ENCODE data around the gene CHD2. TPM values are rescaled to one million over a fixed set of nuclear protein-coding genes. Genes with fewer than 3 reads are reported as not detected.

CHD2 gene
- total RNA-seq, 1 experiment from 2014 or later = 63.3 TPM

DNA sequence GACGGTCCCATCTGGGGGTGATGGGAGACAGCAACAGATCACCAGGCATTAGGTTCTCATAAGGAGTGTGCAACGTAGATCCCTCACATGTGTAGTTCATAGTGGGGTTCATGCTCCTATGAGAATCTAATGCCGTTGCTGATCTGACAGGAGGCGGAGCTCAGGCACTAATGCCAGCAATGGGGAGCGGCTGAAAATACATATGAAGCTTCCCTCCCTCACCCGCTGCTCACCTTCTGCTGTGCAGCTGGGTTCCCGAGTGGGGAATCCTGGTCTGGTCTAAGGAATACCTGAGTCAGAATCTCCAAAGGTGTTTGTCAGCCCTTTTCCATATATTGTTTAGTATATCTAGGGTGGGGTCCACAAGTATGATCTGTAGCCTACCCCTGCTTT, 52.3 kb downstream of the CHD2 start:
- Histone ChIP-seq H3K4me1 (ENCODE audit: insufficient read depth, low read length) (no peaks in the 10 kb centered on the region), H2BK15ac (ENCODE audit: low read depth, low read length) (no peak overlapping the region), H3K4ac (ENCODE audit: low read depth, low read length) (no peak overlapping the region), H3K9me3 (ENCODE audit: control insufficient read depth, low read depth, low read length) (peaks cover 22% of the 10 kb centered on the region), H3K14ac (ENCODE audit: insufficient read depth, low read length) (no peak overlapping the region), H3K9ac (ENCODE audit: extremely low read depth, insufficient read length, low read length) (no peak overlapping the region), H3K4me2 (ENCODE audit: insufficient read depth, insufficient read length, low read length) (no peak overlapping the region), H2AFZ (ENCODE audit: low read length) (no peak overlapping the region), H3K27me3 (ENCODE audit: insufficient read depth, low read length) (no peaks in the 10 kb centered on the region), H2BK120ac (ENCODE audit: low read depth, low read length, poor library complexity, severe bottlenecking) (no peak overlapping the region), H3K79me1 (ENCODE audit: insufficient read depth, low read depth, low read length, poor library complexity, severe bottlenecking) (no peaks in the 10 kb centered on the region), H3K18ac (ENCODE audit: insufficient read length, low read depth, low read length) (no peak overlapping the region), H3K23me2 (ENCODE audit: insufficient read length, low read depth, low read length, poor library complexity, severe bottlenecking) (no peaks in the 10 kb centered on the region), H2AK5ac (ENCODE audit: insufficient read length, low read length) (no peak overlapping the region), H3K27ac (ENCODE audit: insufficient read length, low read depth, low read length) (no peak overlapping the region), H2BK12ac (ENCODE audit: insufficient read length, low read depth, low read length) (no peak overlapping the region), H2BK5ac (ENCODE audit: insufficient read length, low read length) (no peak overlapping the region), H4K91ac (ENCODE audit: insufficient read length, low read depth, low read length) (no peak overlapping the region), H4K8ac (replicated peaks; ENCODE audit: insufficient read length, low read depth, low read length) (no peak overlapping the region), H3K79me2 (ENCODE audit: insufficient read depth, low read length) (no peaks in the 10 kb centered on the region; the same call in 1 of the 2 replicates), H3K23ac (ENCODE audit: insufficient read length, low read depth, low read length) (no peak overlapping the region), H3K56ac (ENCODE audit: insufficient read length, low read depth, low read length) (no peak overlapping the region), H2BK20ac (ENCODE audit: low read depth, low read length, poor library complexity, severe bottlenecking) (no peak overlapping the region), H3T11ph (ENCODE audit: low read length) (no peak overlapping the region), H4K5ac (ENCODE audit: insufficient read length, low read depth, low read length) (no peak overlapping the region), H4K20me1 (ENCODE audit: control insufficient read depth, insufficient read depth, insufficient read length) (no peaks in the 10 kb centered on the region)
- H3K27ac Mint-ChIP-seq = no peak overlapping the region
- peaks cover 21 to 23% of the 10 kb centered on the region in 2 experiments for H3K9me3 Mint-ChIP-seq
- no peak for TF ChIP-seq CTCF (conservative IDR thresholded peaks at IDR 0.05)
- peaks cover 63 to 91% (median 85%) of the 10 kb centered on the region in 3 experiments for H3K36me3 Mint-ChIP-seq (ENCODE audit: insufficient read depth in 1 of 3, low read depth in 3 of 3)
- WGBS (ENCODE audit: extremely low coverage, insufficient read length, low lambda C conversion rate) = no CpG with 5 or more reads among the region's 7 CpGs
- H3K4me3 Mint-ChIP-seq = no peak overlapping the region
- H3K4me1 Mint-ChIP-seq = peaks cover 0 to 8% of the 10 kb centered on the region in 2 experiments; a peak in 2 of 4 replicates
- H3K27me3 Mint-ChIP-seq (ENCODE audit: low read depth) = peaks cover 1% of the 10 kb centered on the region; the same call in 1 of the 2 replicates
- no peak for DNase-seq

Measured in H9 (cell line).